ENCODE data around the gene PCNX1. TPM values are rescaled to one million over a fixed set of nuclear protein-coding genes. Genes with fewer than 3 reads are reported as not detected.

The PCNX1 gene
- polyA plus RNA-seq, 1 experiment, result 33.2 TPM

- no peak overlapping the region for H3K4me3 ChIP-seq (ENCODE audit: low read depth, low read length)
- peaks cover 5% of the 10 kb centered on the region for H3K36me3 ChIP-seq (ENCODE audit: control insufficient read depth, insufficient read depth, low read length)
- no peak for DNase-seq (ENCODE audit: low read depth)
- ChIA-PET CTCF (interaction anchor here (0.8 to 1.0 kb wide), 2 partner anchors 9 to 663 kb away, joined by 3 read pairs; no protein-coding TSS in a partner anchor), POLR2A (no interaction called here)
- TF ChIP-seq CTCF (IDR thresholded peaks at IDR 0.05; ENCODE audit: insufficient read depth, low read depth, low read length), result no peak
- H3K27me3 ChIP-seq (ENCODE audit: control insufficient read depth, insufficient read depth, low read length), result no peaks in the 10 kb centered on the region
Observed at GRCh38 chr14:71089971-71090370, 182.7 kb downstream of the PCNX1 start.

- H3K36me3 ChIP-seq (ENCODE audit: control insufficient read depth, insufficient read depth, low read length), result no peaks in the 10 kb centered on the region; the same call in 1 of the 2 replicates
- ChIA-PET CTCF (no interaction called here), POLR2A (no interaction called here)
- no peak overlapping the region for H3K4me3 ChIP-seq (ENCODE audit: low read depth, low read length)
- TF ChIP-seq CTCF (IDR thresholded peaks at IDR 0.05; ENCODE audit: insufficient read depth, low read depth, low read length), result no peak
- no peak for DNase-seq (ENCODE audit: low read depth)
- H3K27me3 ChIP-seq (ENCODE audit: control insufficient read depth, insufficient read depth, low read length), result no peaks in the 10 kb centered on the region
Observed at GRCh38 chr14:71094722-71095121, 187.5 kb downstream of the PCNX1 start.

- Histone ChIP-seq H3K27me3 (ENCODE audit: control insufficient read depth, insufficient read depth, low read length) (no peaks in the 10 kb centered on the region), H3K36me3 (ENCODE audit: control insufficient read depth, insufficient read depth, low read length) (no peaks in the 10 kb centered on the region; the same call in 1 of the 2 replicates), H3K4me3 (ENCODE audit: low read depth, low read length) (no peak overlapping the region)
- no peak for TF ChIP-seq CTCF (IDR thresholded peaks at IDR 0.05; ENCODE audit: insufficient read depth, low read depth, low read length)
- no peak for DNase-seq (ENCODE audit: low read depth)
- ChIA-PET CTCF (interaction anchor here (1.3 to 2.2 kb wide), 4 partner anchors 8 to 656 kb away, joined by 4 to 7 read pairs (median 6); no protein-coding TSS in a partner anchor), POLR2A (interaction anchor here (0.6 kb wide), 1 partner anchor 1436 kb away, joined by 4 read pairs; no protein-coding TSS in a partner anchor)
Observed at GRCh38 chr14:71096947-71097346, 189.7 kb downstream of the PCNX1 start.

GRCh38 chr14:71103662-71104484 is 196.6 kb downstream of the PCNX1 start:
- H3K27me3 ChIP-seq (ENCODE audit: control insufficient read depth, insufficient read depth, low read length), result no peaks in the 10 kb centered on the region
- ChIA-PET POLR2A (no interaction called here), CTCF (interaction anchor here (0.6 to 3.6 kb wide), 14 partner anchors 7 to 752 kb away, joined by 3 to 26 read pairs (median 5); no protein-coding TSS in a partner anchor)
- TF ChIP-seq CTCF (IDR thresholded peaks at IDR 0.05; ENCODE audit: insufficient read depth, low read depth, low read length), result peak; percentile 78
- no peak overlapping the region for H3K4me3 ChIP-seq (ENCODE audit: low read depth, low read length)
- DNase-seq (ENCODE audit: low read depth), result no peak
- H3K36me3 ChIP-seq (ENCODE audit: control insufficient read depth, insufficient read depth, low read length), result peaks cover 10% of the 10 kb centered on the region

GRCh38 chr14:71105177-71105576 is 197.9 kb downstream of the PCNX1 start:
- no peaks in the 10 kb centered on the region for H3K27me3 ChIP-seq (ENCODE audit: control insufficient read depth, insufficient read depth, low read length)
- TF ChIP-seq CTCF (IDR thresholded peaks at IDR 0.05; ENCODE audit: insufficient read depth, low read depth, low read length), result no peak
- H3K36me3 ChIP-seq (ENCODE audit: control insufficient read depth, insufficient read depth, low read length), result peaks cover 13% of the 10 kb centered on the region
- ChIA-PET POLR2A (no interaction called here), CTCF (interaction anchor here (0.6 to 3.6 kb wide), 9 partner anchors 8 to 750 kb away, joined by 3 to 26 read pairs (median 7); no protein-coding TSS in a partner anchor)
- H3K4me3 ChIP-seq (ENCODE audit: low read depth, low read length), result no peak overlapping the region
- no peak for DNase-seq (ENCODE audit: low read depth)
